GM18498 (cell line): ENCODE data around the gene AHSG.

Experiments
- ATAC-seq: cut with Tn5 transposase; IDR thresholded peaks from one replicate; pipeline ENCODE4 v1.9.1; 2021; ENCODE audit warnings: mild to moderate bottlenecking, moderate library complexity; ENCODE audit not compliant: unreplicated experiment

The AHSG gene

DNA sequence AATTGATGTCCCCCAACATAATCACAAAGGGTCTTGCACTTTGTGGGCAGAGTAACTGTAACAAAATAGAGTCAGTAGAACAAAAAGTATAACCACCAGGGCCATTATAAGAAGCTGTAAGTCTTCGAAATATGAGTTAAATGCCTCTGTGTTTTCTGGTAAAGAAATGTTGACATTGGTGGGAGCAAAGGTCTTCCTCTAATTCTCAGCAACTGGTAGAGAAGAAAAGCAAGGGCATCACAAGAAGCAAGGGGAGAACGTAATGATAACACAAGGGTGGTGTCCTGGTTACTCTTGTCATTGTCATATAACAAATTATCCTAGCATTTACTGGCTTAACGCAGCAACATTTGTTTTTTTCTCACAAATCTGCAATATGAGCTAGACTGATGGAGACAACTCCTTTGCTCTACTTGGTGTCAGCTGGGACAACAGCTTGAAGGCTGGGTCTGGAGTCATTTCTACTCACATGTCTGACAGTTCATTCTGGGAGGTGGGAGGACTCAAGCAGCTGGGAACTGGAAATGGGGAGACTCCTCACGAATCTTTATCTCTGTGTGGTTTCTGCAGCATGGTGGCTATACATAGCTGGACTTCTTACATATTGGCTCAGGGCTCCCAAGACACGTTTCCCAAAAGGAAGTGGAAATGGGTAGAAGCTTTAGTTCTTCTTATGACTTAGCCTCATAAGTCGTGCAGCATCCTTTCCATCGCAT lies 22.1 kb upstream of the AHSG start:
- ATAC-seq, result no peak

DNA sequence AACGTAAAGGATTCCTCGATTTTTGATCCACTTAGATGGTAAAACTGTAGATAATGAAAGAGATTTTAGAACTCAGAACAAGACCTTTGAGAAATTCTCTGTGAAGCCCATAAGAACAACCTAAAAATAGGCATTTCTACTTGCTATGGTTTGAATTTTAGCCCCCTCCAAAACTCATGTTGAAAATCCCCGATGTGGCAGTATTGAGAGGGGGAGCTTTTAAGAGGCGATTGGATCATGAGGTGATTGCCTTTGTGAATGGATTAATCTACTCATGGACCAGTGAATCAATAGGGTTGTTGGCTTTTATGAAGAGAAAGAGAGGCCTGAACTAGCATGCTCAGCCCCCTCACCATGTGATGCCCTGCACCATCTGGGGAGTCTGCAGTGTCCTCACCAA lies 20.2 kb upstream of the AHSG start:
- ATAC-seq, result no peak

GRCh38 chr3:186593862-186594261 lies 19.0 kb upstream of the AHSG start:
- no peak for ATAC-seq

DNA sequence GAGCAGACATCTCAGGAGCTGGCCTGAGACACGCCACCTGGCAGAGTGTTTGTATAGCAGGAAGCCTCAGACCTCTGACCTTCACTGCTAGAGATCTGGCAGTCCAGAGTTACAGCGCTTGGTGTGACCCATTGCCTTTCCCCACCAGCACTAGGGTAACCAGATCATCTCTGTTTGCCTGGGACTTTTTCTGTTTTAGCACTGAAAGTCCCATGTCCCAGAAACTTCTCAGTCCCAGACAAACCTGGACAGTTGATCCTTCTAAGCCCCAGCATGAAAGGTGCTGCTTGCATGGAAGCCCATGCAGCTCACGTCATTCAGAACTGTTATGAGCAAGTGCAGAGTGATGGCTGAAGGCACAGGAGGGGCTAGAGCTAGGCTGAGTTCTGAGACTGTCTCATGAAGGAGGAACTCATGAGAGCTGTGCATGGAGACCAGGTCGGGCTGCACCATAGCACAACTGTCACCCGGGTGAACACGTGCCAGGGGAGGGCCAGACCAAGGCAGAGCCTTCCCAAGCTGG lies 18.2 kb upstream of the AHSG start:
- no peak for ATAC-seq

DNA sequence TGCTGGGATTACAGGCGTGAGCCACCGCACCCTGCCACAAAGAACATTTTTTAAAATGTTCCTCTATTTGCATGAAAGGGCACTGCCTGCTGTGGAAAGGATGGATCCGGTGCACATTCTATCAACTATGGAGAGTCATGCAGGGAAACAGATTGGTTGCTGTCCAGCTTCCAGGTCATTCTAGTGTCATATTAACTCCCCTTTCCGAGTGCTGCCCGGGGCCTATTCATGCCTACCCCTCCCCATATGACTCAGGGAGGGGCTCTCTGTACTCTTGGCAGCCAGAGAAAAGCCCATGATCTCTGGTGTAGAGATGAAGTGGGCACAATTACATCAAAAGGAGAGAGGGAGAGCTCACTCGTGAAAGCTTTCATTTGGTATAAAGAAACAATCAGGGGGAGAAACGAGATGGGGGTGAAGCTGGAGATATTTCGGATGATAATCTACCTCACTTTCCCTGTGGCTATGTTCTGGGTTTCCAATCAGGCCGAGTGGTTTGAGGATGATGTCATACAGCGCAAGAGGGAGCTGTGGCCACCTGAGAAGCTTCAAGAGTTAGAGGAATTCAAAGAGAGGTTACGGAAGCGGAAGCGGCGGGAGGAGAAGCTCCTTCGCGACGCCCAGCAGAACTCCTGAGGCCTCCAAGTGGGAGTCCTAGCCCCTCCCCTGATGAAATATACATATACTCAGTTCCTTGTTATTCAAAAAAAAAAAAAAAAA lies 16.1 kb upstream of the AHSG start:
- no peak for ATAC-seq

DNA sequence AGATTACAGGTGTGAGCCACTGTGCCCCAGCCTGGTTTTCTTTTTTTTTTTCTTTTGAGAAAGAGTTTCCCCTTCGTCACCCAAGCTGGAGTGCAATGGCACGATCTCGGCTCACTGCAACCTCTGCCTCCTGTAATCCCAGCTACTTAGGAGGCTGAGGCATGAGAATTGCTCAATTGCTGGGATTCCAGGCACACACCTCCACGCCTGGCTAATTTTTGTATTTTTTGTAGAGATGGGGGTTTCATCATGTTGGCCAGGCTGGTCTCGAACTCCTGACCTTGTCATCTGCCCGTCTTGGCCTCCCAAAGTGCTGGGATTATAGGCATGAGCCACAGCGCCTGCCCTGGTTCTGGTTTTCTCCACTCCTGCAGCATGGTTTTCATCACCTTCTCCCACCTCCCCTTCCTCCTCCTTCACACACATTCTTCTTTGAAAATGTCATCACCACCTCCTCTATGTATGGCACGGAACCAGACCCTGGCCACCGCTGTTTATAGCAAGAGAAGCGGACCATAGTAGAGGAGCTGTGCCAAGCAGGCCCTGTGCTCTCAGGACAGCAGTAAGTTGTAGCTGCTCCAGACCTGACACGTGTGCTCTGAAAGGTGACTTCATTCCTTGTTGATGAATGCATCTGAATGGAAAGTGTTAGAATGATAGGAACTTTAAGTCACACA lies 14.6 kb upstream of the AHSG start:
- no peak for ATAC-seq

DNA sequence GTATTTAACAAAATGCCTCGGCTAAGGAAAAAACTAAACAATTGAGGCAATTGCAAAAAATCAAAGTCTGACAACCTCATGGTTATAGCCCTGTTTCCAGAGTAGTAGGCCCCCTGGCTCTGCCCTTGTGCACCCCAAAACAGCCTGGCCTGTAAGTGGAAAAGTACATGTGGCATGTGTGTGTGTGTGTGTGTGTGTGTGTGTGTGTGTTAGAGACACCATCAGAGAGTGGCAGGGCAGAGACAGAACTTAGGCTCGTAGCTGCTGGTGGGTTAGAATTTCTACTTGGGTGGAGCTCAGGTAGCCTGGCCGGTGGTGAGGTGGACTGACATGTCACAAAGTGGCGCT lies 14.1 kb upstream of the AHSG start:
- ATAC-seq, result no peak

GRCh38 chr3:186599142-186599784 lies 13.6 kb upstream of the AHSG start:
- no peak for ATAC-seq

DNA sequence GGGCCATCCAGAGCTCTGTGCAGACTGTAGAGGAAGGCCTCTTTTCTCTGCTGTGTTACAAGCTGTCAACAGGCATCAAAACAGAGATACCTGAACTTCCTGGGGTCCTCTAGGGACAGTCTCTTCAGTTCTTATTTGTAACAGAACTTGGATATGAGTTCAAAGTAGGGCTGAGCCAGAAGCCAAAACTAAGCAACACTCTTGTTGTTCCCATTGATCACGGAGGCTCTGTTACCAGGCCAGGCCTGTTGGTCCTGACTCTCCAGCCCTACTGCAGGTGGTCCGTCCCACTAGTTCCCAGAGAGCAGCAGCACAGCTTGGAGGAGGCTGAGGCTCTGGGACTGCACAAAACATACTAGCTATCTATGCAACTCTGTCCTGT lies 13.1 kb upstream of the AHSG start:
- ATAC-seq, result no peak

GRCh38 chr3:186600896-186601295 lies 12.0 kb upstream of the AHSG start:
- no peak for ATAC-seq

DNA sequence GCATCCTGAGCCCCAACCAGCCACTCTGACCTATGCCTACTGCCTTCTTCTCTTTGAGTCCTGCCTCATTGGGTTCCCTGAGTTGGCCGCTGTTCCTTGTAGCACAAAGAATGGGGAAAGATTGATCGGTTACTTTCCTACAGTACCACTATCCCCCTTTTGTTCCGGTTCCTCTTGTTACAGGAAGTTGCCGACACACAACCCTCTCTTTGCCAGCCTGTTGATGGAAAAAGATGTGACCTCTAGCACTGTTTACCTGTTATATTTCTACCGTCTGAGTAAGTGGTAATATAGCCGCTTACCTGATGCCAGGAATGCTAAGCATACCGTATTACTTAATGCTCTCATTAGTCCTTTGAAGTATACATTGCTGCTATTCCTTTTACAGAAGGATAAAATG lies 9.7 kb upstream of the AHSG start:
- ATAC-seq, result no peak

DNA sequence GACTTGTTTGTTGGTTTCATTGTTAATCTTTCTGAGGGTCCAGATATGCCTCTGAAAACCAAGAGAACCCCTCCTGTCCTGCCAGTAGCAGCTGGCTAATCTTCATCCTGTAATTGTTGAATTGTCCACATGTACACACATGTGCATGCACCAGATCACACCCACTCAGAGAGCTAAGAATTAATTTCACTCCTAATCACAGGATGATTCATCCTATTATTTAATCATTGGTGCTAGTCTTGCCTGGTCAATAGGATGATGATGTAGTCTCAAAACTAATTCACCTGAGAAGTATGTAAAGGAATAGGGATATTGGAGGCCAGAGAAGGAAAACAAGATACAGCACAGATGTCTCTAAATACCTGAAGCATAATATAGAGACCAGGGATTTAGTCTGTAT lies 7.8 kb upstream of the AHSG start:
- ATAC-seq, result no peak

GRCh38 chr3:186605561-186606545 lies 7.0 kb upstream of the AHSG start:
- no peak for ATAC-seq

DNA sequence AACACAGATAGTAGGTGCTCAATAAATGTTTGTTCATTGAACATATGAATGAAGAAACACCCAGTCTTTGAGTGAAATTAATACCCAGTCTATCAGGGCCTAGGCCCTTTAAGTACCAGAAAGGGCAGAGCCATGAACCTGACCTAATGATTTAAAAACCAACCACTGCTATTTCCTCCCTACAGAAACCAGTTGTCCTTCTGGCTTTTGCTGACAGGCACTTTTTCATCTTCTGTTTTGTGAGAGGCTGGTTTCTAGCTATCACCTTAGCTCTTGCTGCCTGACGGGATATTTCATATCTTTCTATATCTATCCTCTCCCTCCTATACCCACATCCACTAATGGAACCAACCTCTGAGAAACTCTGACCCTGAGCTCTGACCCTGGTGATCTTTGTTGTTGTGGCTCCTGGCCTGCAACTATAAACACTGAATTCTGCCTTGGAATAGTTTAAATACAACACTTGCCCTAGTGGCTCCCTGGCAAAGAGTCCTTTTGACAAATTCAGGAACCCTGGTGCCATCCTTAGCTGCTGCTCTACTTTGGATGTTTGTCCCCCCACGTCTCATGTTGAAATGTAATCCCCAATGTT lies 4.1 kb upstream of the AHSG start:
- ATAC-seq, result no peak

GRCh38 chr3:186609247-186609868 lies 3.5 kb upstream of the AHSG start:
- ATAC-seq, result no peak

GRCh38 chr3:186612065-186612464 lies 795 bp upstream of the AHSG start:
- ATAC-seq, result no peak

- no peak for ATAC-seq
These were observed 891 bp downstream of the AHSG start for GRCh38 chr3:186613637-186614265.

- ATAC-seq, result no peak
These were observed 1.4 kb downstream of the AHSG start for GRCh38 chr3:186614266-186614596.
